ENCODE data around the gene APBB2. TPM values are rescaled to one million over a fixed set of nuclear protein-coding genes. Genes with fewer than 3 reads are reported as not detected.

Gene APBB2
- total RNA-seq, 4 donors from 2014 or later, result 66.3 to 133 (median 90.2) TPM

DNA sequence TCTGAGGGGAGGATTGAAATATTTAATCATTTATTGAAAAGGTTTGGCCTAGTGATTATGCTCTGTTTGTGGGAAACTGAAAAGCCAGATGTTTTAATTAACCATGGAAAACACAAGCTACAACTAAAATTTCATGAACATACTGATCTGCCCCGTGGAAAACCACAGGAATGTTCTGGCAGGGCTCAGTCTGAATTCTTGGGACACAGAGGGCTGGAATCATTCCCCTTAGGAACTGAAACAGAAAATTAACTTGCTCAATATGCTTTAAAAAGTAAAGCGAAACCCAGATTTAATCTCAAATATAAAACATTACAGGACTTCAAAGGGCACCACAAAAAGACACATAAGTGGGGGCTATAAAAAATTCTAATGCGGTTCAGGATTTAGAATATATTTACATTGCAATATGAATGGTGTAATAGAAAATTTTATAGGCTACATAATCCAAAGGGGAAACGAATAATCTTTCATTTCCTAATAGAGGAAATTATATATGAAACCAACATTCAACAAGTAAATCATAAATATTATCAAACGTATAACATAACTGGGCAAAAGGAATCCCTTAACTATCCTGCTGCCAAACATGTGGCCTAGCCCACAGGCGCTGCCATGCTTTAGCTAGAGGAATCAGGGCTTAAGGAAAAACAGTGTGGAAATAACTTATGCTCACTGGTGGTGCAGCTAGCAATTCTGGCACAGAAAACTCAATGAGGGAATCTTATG, 70.9 kb downstream of the APBB2 start:
- Histone ChIP-seq H3K36me3 (no peaks in the 10 kb centered on the region), H3K9me3 (no peaks in the 10 kb centered on the region), H3K27ac (peak overlapping the region; percentile 85 to 98 (median 88)), H3K27me3 (no peaks in the 10 kb centered on the region), H3K4me3 (peak overlapping the region; percentile 14 to 26), H3K4me1 (peaks cover 35 to 79% (median 39%) of the 10 kb centered on the region in 3 donors)
- WGBS, 2 donors (ENCODE audit: low coverage in 1 of 2), result 25 to 26% methylated on average over 6 of the region's 6 CpGs
- ATAC-seq, result peak; percentile 82
- TF ChIP-seq POLR2AphosphoS5 (IDR thresholded peaks at IDR 0.05) (peak; percentile 82), EP300 (IDR thresholded peaks at IDR 0.05) (no peak)

GRCh38 chr4:41142376-41143310, 71.7 kb downstream of the APBB2 start:
- 24 to 30% methylated on average over 5 to 10 of the region's 10 CpGs for WGBS, 2 donors (ENCODE audit: low coverage in 1 of 2)
- H3K4me1 ChIP-seq, result peaks cover 32 to 71% (median 37%) of the 10 kb centered on the region in 3 donors
- peak overlapping the region; percentile 85 to 98 (median 88) for H3K27ac ChIP-seq
- no peak for TF ChIP-seq POLR2A (IDR thresholded peaks at IDR 0.05)
- no peak for TF ChIP-seq POLR2AphosphoS5 (IDR thresholded peaks at IDR 0.05)
- TF ChIP-seq CTCF (IDR thresholded peaks at IDR 0.05), result no peak
- TF ChIP-seq EP300 (IDR thresholded peaks at IDR 0.05), result no peak
- no peaks in the 10 kb centered on the region for H3K27me3 ChIP-seq
- ATAC-seq, result peak; percentile 26
- H3K36me3 ChIP-seq, result no peaks in the 10 kb centered on the region
- H3K9me3 ChIP-seq, result no peaks in the 10 kb centered on the region
- H3K4me3 ChIP-seq, result peak overlapping the region; percentile 14 to 26

DNA sequence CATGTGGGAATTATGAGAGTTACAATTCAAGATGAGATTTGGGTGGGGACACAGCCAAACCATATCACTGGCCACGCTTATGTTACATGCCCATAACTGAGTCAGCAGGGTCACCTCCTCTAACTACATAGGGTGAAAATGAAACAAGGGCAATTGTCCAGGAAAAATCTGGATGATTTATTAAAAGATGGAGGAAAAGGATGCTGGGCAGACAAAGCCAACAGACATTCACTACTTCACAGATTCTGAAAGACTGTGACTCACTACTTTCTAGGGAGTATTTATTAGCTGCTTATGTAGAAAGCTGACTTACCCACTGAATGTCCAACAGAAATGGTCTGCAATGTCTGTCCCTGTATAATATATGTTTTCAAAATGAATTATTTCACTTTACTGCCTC, 72.4 kb downstream of the APBB2 start:
- peaks cover 31 to 63% (median 34%) of the 10 kb centered on the region in 3 donors for H3K4me1 ChIP-seq
- no peak overlapping the region for H3K4me3 ChIP-seq
- no peaks in the 10 kb centered on the region for H3K9me3 ChIP-seq
- H3K27ac ChIP-seq, result peak overlapping the region; percentile 85 to 98 (median 88)
- no peaks in the 10 kb centered on the region for H3K36me3 ChIP-seq
- WGBS, 2 donors (ENCODE audit: low coverage in 1 of 2), result 29 to 57% methylated on average over 1 of the region's 1 CpG
- no peak for TF ChIP-seq POLR2A (IDR thresholded peaks at IDR 0.05)
- no peak for TF ChIP-seq EP300 (IDR thresholded peaks at IDR 0.05)
- TF ChIP-seq CTCF (IDR thresholded peaks at IDR 0.05), result no peak
- peak; percentile 47 for TF ChIP-seq POLR2AphosphoS5 (IDR thresholded peaks at IDR 0.05)
- peak; percentile 31 for ATAC-seq
- H3K27me3 ChIP-seq, result no peaks in the 10 kb centered on the region

- no peak for TF ChIP-seq CTCF (IDR thresholded peaks at IDR 0.05)
- no peak for TF ChIP-seq EP300 (IDR thresholded peaks at IDR 0.05)
- no peak for TF ChIP-seq POLR2AphosphoS5 (IDR thresholded peaks at IDR 0.05)
- TF ChIP-seq POLR2A (IDR thresholded peaks at IDR 0.05), result no peak
- ATAC-seq, result no peak
- H3K4me3 ChIP-seq, result no peak overlapping the region
- H3K4me1 ChIP-seq, result peaks cover 31 to 62% (median 31%) of the 10 kb centered on the region in 3 donors
- peak overlapping the region in 2 of 4 donors; percentile 20 to 85 for H3K27ac ChIP-seq
- H3K9me3 ChIP-seq, result no peaks in the 10 kb centered on the region
- WGBS, 2 donors (ENCODE audit: low coverage in 1 of 2), result 86 to 91% methylated on average over 1 to 5 of the region's 6 CpGs
- H3K36me3 ChIP-seq, result no peaks in the 10 kb centered on the region
- no peaks in the 10 kb centered on the region for H3K27me3 ChIP-seq
Measured at GRCh38 chr4:41140410-41140809, 73.9 kb downstream of the APBB2 start.

DNA sequence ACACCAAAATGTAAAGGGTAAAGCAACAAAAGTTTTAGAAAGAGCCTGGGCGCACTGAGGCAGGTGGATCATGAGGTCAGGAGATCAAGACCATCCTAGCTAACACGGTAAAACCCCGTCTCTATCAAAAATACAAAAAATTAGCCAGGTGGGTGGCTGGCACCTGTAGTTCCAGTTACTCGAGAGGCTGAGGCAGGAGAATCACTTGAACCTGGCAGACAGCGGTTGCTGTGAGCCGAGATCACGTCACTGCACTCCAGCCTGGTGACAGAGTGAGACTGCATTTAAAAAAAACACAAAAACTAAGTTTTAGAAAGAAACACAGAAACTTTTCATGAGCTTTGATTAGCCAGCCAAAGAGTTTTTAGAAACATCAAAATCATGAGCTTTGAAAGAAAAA, 76.5 kb downstream of the APBB2 start:
- no peak for ATAC-seq
- Histone ChIP-seq H3K36me3 (no peaks in the 10 kb centered on the region), H3K9me3 (no peaks in the 10 kb centered on the region), H3K4me1 (peaks cover 19 to 61% (median 22%) of the 10 kb centered on the region in 3 donors), H3K27me3 (no peaks in the 10 kb centered on the region), H3K27ac (no peak overlapping the region), H3K4me3 (no peak overlapping the region)
- TF ChIP-seq POLR2AphosphoS5 (IDR thresholded peaks at IDR 0.05) (no peak), CTCF (IDR thresholded peaks at IDR 0.05) (no peak), POLR2A (IDR thresholded peaks at IDR 0.05) (no peak), EP300 (IDR thresholded peaks at IDR 0.05) (no peak)
- 79 to 100% methylated on average over 5 to 7 of the region's 7 CpGs for WGBS, 2 donors (ENCODE audit: low coverage in 1 of 2)

Measured in gastroesophageal sphincter (tissue), 4 donors.